ENCODE results near the gene ZNF407.

The ZNF407 gene

GRCh38 chr18:74832999-74833398, 235.3 kb downstream of the ZNF407 start:
- Histone ChIP-seq H3K4me3 (ENCODE audit: insufficient read depth, low read length, poor library complexity, severe bottlenecking) (no peak overlapping the region), H4K20me1 (ENCODE audit: low read depth, low read length) (no peaks in the 10 kb centered on the region), H3K27me3 (ENCODE audit: low read length) (no peaks in the 10 kb centered on the region), H2AFZ (ENCODE audit: low read depth, low read length, severe bottlenecking) (no peak overlapping the region), H3K9ac (ENCODE audit: low read length) (no peak overlapping the region), H3K9me3 (ENCODE audit: insufficient read depth, low read length) (no peaks in the 10 kb centered on the region), H3K27ac (ENCODE audit: low read depth, low read length) (no peak overlapping the region), H3K79me2 (ENCODE audit: insufficient read depth, low read length) (no peaks in the 10 kb centered on the region), H3K9me2 (replicated peaks; ENCODE audit: insufficient read depth, low read length) (no peaks in the 10 kb centered on the region), H3F3A (ENCODE audit: insufficient read depth) (no peaks in the 10 kb centered on the region), H3K4me2 (ENCODE audit: low read depth, low read length, poor library complexity, severe bottlenecking) (no peak overlapping the region), H3K36me3 (ENCODE audit: low read length) (no peaks in the 10 kb centered on the region)
- no peak for TF ChIP-seq CTCF (IDR thresholded peaks at IDR 0.05; ENCODE audit: insufficient read depth, low read length, poor library complexity, severe bottlenecking)
- TF ChIP-seq EZH2phosphoT487 (conservative IDR thresholded peaks at IDR 0.05; ENCODE audit: low read length): no peak

GRCh38 chr18:74834424-74835309, 237.0 kb downstream of the ZNF407 start:
- TF ChIP-seq EZH2phosphoT487 (conservative IDR thresholded peaks at IDR 0.05; ENCODE audit: low read length) (no peak), CTCF (IDR thresholded peaks at IDR 0.05; ENCODE audit: insufficient read depth, low read length, poor library complexity, severe bottlenecking) (no peak)
- no peak overlapping the region for H3K27ac ChIP-seq (ENCODE audit: low read depth, low read length)

GRCh38 chr18:74836296-74837139, 238.8 kb downstream of the ZNF407 start:
- TF ChIP-seq CTCF (IDR thresholded peaks at IDR 0.05; ENCODE audit: insufficient read depth, low read length, poor library complexity, severe bottlenecking) (no peak), EZH2phosphoT487 (conservative IDR thresholded peaks at IDR 0.05; ENCODE audit: low read length) (no peak)
- Histone ChIP-seq H3K9ac (ENCODE audit: low read length) (no peak overlapping the region), H3K27me3 (ENCODE audit: low read length) (no peaks in the 10 kb centered on the region), H3K36me3 (ENCODE audit: low read length) (no peaks in the 10 kb centered on the region), H3K27ac (ENCODE audit: low read depth, low read length) (no peak overlapping the region), H3K9me3 (ENCODE audit: insufficient read depth, low read length) (no peaks in the 10 kb centered on the region), H3K4me3 (ENCODE audit: insufficient read depth, low read length, poor library complexity, severe bottlenecking) (no peak overlapping the region), H4K20me1 (ENCODE audit: low read depth, low read length) (no peaks in the 10 kb centered on the region), H3K9me2 (replicated peaks; ENCODE audit: insufficient read depth, low read length) (no peaks in the 10 kb centered on the region), H3F3A (ENCODE audit: insufficient read depth) (no peaks in the 10 kb centered on the region), H2AFZ (ENCODE audit: low read depth, low read length, severe bottlenecking) (no peak overlapping the region), H3K4me2 (ENCODE audit: low read depth, low read length, poor library complexity, severe bottlenecking) (no peak overlapping the region), H3K79me2 (ENCODE audit: insufficient read depth, low read length) (no peaks in the 10 kb centered on the region)

More at GRCh38 chr18:74834424-74835309, 237.0 kb downstream of the ZNF407 start:
- no peaks in the 10 kb centered on the region for H3F3A ChIP-seq (ENCODE audit: insufficient read depth)
- H3K9ac ChIP-seq (ENCODE audit: low read length): no peak overlapping the region
- no peaks in the 10 kb centered on the region for H4K20me1 ChIP-seq (ENCODE audit: low read depth, low read length)
- H3K9me3 ChIP-seq (ENCODE audit: insufficient read depth, low read length): no peaks in the 10 kb centered on the region
- no peaks in the 10 kb centered on the region for H3K9me2 ChIP-seq (replicated peaks; ENCODE audit: insufficient read depth, low read length)
- no peak overlapping the region for H2AFZ ChIP-seq (ENCODE audit: low read depth, low read length, severe bottlenecking)
- H3K27me3 ChIP-seq (ENCODE audit: low read length): no peaks in the 10 kb centered on the region
- H3K4me2 ChIP-seq (ENCODE audit: low read depth, low read length, poor library complexity, severe bottlenecking): no peak overlapping the region
- H3K79me2 ChIP-seq (ENCODE audit: insufficient read depth, low read length): no peaks in the 10 kb centered on the region
- H3K4me3 ChIP-seq (ENCODE audit: insufficient read depth, low read length, poor library complexity, severe bottlenecking): no peak overlapping the region
- H3K36me3 ChIP-seq (ENCODE audit: low read length): no peaks in the 10 kb centered on the region
